HG03575 (cell line): ENCODE measurements around the gene NPTX1.

Experiments used
- ATAC-seq: cut with Tn5 transposase; IDR thresholded peaks from one replicate; pipeline ENCODE4 v1.9.1; 2021; ENCODE audit not compliant: unreplicated experiment, insufficient number of reproducible peaks, low FRiP score; ENCODE audit errors: extremely low read depth

The NPTX1 gene

DNA sequence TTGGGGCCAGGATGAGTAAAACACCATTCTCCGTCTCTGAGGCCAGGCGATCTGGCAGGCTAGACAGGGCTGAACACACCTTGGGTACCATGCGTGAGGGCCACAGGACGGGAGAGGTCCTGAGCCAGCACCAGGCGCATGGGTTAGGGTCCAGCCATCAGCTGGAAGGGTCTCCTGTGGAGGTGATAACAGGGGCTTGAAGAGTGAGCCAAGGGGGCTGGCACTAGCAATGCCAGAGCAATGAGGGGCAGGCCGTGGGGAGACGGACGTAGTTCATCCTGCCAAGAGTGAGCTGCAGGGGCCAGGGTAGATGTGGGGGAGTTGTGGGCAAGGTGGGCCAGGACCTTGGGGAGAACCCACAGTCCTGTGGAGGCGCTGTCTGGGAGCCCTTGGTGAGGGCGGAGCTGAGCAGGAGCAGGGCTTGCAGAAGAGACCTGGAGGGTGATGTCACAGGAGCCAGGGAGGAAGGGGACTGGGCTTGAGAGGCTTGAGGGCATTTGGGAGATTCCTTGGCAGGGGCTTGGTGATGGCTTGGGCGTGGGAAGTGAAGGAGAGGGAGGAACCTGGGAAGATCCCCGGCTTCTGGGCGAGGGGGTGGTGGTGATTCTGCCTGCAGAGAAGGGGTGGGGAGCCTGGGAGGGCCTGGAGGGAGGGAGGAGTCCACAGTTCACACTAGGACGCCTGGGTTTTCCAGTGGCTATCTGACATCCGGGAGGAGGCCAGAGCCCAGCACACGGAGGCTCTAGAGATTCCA lies 6.3 kb upstream of the NPTX1 start:
- ATAC-seq = no peak

DNA sequence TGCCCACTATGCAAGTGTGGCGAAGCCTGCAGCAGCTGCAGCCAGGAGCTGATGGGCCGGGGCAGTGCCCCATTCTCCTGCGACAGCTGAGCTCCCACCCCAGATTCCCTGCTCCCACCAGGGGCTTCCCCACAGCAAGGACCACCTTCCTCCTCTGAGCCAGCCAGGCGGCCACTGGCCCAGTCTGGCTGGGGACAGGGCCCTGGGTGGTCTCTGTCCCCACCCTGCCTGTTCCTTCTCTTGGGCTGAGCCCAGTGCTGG lies 5.6 kb upstream of the NPTX1 start:
- ATAC-seq = no peak

DNA sequence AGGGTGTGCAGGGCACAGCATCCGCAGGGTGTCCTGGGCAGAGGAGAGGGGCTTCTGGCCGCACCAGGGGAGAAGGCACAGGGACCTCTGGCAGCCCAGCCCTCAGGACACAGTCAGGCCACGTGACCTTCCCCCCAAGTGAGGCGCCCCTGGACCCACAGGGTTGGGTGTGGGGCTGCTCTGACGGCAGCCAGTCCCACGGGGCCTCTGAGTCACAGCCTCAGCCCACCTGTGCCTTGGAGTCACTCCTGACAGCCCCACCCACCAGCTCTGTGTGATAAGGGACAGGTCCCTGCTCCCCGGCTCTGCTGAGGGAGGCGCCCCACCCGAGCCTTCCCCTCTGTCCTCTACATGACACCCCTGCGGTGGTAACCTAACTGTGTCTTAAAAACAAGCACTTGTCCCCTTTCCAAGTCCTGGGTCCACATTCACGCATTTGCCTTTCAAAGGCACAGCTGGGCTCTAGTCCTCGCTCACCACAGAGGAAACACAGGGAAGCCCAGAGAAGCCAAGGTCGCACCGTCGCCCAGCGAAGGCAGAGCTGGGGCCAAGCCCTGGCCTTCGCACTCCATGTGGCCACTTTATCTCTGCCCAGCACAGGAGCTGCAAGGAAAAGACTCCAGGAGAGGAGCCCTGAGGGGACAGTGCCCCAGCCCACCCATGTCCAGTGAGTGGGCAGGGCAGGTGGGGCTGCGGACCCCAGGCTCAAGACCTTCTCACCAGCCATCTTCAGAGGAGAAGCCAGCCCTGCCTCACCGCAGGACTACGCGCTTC lies 5.1 kb upstream of the NPTX1 start:
- no peak for ATAC-seq

DNA sequence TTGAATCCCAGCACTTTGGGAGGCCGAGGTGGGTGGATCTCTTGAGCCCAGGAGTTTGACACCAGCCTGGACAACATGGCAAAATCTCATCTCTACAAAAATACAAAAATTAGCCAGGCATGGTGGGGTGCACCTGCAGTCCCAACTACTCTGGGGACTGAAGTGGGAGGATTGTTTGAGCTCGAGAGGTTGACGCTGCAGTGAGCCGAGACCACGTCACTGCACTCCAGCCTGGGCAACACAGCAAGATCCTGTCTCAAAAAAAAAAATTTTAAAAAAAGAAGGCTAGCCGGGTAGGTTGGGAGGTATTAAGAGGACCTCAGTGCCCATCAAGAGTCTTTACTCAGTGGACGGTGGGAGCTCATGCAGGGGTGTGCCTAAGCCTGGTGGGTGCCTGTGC lies 3.8 kb upstream of the NPTX1 start:
- no peak for ATAC-seq

DNA sequence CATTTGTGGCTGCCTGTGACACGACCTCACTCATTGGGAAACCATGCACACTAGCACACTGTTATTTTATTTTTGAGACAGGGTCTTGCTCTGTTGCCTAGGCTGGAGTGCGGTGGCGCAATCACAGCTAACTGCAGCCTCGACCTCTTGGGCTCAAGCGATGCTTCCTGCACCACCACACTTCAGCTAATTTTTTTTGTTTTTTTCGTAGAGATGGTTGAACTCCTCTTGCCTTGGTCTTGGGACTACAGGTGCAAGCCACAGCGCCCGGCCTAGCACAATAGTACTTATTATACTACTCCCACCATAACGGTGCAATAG lies 2.8 kb upstream of the NPTX1 start:
- no peak for ATAC-seq

DNA sequence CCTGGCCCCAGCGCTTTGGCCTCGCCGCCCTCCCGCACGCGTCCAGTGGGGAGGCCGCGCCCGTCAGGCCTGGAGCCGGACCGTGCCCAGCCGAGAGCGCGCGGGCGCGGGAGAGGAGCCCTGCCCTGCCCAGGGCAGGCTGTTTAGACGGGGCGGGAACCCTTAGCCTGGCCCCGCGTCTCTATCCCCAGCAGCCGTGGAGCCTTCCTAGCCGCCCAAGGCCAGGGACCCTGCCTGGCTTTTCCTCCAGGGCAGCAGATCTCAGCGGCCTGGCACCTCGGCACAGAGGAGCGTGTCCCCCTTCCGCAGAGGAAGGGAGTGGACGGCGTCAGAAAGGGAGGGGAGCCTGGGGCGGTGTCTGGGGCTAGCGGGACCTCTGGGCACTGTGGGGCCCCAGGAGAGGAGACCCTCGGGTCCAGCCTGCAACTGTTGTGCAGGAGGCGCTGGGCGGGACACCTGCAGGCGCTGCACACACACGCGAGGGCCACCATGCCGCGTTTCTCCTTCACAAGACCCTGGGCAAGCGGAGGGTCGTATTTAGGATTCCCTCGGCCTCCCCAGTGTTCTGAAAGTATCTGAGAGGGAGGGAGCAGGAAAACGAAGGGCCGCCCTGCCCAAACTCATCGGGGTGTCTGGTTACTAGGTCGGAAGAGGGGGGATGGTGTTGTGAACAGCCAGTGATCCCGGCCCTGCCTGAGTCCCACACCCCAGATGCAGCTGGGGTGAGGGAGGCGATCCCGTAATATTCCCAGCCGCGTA lies 2.3 kb upstream of the NPTX1 start:
- ATAC-seq = no peak

DNA sequence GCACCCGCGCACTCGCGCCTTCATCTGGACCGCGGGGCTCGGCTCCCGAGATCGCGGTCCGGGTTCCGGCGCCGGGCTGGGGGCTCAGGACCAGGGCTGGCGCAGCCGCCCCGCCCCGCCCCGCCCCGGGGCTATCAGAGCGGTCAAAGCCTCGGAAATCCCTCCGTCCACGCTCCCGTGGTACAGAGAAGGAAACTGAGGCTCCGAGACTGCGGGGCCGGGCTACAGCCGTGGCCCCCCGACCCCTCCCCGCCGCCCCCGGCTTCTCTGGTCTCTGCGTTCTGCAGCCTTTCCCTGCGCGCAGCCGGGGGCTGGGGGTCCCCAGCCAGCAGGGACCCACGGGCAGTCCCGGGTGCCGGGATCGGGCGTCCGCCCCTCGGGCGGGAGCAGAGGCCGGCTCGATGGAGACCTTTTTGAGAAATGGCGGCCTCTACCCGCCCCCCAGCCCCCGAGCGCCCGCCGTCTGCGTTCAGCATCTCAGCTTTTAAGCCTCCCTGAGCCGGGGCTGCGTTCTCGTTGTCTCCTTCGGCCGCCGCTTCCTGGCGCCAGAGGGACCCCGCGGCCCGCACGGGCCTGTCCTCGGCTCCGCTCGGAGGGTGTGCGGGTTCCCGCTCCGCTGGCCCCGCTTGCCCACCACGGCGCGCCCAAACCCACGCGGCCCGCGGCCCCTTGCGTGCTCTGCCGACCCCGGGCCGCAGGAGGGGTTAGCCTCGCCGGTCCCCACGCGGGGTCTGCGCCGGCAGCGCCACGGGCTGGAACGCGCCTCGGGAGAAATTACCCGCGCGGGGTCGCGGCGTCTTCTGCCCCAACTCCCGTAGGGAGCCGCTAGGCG lies 1.5 kb upstream of the NPTX1 start:
- ATAC-seq = no peak

DNA sequence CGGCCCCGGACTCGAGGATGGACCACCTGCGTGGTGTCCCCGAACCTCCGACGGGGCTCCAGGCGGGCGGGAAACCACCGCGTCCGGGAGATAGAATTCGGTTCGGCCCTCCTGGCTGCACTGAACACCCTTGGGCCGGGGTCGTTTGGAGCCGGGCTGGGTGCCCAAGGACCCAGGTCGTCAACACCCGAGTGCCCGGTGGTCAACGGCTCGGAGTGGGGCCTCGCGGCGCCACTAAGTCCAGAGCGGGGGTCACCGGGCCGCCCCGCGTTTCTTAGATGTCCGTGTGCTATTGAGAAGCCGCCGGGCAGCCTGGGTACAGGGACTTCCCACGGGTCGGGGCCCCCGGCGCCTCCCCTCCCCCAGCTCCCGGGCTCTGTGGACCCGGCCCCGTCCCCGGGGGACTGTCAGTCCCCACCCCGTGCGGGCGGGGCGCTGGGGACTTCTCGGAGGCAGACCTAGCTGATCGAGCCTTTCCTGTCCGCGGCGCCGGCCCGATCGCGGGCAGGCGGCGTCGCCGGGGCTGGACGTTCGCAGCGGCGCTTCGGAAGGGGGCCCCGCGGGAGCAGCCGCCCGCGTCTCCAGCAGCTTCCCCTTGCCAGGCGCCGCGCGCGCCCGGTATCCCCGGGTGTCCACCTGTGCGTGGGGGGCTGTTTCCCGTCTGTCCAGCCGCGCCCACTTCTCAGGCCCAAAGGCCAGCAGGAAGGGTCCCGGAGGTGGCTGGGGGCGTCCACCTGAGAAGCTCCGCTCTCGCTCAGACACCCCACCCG lies 655 bp upstream of the NPTX1 start:
- no peak for ATAC-seq

DNA sequence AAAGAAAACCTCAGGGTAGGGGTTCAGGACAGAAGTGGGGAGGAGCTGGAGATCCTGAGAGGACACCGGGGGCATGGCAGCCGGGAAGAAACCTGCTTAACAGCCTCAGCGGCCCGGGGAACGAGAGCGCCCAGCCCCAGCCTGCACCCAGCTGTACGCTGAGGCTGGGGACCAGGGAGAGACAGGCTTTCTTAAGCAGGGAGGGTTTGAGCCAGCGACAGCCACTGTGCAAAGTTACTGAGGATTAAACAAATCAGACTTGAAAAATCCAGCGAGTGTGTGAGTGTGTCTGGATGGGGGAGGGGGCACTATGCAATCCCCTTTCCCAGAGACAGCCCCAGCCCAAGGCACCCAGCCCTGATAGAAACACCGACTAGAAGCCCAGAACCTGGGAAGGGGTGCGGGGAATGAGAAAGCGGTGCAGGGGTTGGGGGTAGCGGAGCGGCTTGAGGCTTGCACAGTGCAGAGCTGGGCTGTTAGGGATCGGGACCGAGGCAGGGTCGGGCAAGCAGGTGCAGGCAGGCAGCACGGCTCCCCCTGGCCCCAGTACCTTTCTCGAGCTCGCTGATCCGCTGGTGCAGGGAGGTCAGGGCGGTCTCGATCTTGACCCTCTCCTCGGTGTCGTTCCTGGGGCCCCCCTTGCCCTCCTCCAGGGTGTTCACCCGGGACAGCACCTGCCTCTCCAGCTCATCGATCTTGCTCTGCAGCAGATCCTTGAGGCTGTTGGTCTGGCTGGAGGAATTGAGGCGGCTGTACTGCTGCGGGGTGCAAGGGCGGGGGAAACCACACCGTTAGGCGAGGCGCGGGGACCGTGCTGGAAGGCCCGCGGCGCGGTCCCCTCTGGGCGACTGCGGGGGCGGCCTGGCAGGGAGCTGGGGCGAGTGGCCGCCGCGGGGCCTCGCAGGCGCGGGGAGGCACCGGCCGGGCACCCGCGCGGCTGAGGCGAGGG lies 1.2 kb downstream of the NPTX1 start:
- ATAC-seq = no peak

DNA sequence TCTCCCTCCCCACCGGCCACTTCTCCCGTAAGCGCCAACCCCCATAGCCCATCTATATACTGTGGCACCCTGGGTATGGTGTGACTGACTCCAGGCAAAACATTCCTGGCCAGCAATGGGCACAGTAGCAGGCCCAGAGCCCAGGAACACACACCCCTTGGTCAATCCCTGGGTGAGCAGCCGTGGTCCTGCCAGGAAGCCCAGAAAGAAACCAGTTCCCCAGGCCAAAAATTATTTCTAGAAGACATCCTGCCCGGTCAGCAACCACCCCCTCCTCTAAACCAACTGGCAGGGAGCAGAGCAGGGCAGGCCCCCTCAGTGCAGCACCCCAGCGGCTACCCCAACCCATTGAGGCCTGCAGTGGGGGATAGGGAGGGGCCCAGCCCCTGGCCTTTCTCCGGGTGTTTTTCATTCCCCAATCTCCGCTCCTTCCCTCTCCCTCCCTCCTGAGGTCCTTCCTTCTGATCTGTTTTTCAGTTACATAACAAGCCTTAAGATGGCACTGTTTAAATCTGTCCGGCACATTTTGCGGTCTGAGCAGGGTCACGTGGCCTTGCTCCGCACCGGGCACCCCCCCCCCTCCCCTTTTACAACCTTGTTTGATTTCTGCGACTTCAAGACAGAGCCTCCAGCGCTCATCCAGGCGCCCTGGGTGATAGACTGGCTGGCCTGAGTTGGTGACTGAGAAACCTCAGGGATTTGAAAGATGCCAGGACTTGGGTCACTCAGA lies 2.0 kb downstream of the NPTX1 start:
- no peak for ATAC-seq

DNA sequence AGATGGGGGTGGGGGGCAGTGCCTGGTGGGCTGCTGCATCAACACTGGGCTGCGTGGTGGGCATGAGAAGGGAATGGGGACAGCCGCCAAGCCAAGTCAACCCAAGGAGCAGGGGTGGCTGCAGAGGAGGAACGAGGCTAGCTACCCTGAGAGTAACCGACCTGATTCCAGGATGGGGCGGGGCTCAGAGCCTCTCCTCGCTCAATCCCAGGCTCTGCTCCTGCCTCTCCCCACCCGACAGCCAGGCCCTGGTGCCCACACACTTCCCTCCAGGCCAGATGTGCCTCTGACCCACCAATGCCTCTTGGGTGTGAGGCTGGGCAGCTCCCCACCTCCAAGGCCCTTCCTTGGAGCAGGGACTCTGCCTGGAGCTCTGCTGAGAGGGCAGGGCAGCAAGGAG lies 2.7 kb downstream of the NPTX1 start:
- ATAC-seq = no peak

DNA sequence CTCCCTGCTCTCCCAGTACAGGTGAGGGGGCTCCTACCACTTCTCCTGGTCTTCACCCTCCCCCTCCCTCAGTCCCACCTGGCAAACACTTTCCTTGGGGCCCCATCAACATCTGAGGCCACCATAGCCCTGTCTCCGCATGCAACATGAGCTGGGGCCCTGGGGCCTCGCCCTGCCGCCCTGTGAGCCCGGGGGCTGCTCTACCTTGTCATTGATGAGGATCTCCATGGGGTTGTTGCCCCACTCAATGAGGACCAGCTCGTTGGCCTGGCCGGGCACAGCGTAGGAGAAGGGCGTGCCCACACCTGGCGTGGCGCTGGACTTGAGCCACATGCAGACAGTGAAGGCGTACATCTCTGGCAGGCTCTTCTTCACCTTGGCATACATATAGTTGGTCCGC lies 3.4 kb downstream of the NPTX1 start:
- no peak for ATAC-seq

DNA sequence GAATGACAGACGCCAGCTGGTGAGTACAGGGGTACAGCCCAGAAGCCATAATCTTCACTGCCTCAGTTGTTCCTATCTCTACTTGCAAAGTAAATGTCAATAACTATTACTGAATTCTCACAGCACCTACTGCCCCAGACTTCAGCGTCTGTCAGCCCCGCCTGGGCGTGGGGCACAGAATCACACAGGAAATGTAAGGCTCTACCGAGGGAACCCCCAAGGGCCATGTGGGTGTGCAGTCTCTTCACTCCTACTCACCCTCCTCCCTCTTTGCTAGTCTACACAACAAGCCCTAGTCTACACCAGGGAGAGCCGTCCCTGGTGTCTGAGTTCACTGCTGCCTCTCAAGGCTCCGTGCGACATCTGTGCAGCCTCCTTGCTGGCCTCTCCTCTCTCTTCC lies 4.5 kb downstream of the NPTX1 start:
- no peak for ATAC-seq

DNA sequence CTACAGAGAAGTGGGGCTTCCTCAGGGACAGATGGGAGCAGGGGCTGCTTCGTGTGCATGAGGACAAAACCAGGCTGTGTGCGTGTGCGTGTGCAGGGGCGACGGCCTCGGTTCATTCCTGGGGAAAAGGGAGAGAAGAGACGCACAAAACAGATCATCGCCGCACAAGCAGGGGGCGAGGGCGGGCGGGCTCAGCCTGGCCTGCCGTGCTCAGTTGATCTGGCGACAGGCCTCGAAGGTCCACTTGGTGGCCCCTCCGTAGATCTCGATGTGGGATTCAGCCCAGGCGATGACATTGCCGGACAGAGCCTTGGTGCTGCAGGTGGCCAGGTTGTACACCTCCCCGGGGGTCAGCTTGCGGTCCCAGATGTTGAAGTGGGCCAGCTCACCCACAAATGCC lies 5.8 kb downstream of the NPTX1 start:
- ATAC-seq = no peak

DNA sequence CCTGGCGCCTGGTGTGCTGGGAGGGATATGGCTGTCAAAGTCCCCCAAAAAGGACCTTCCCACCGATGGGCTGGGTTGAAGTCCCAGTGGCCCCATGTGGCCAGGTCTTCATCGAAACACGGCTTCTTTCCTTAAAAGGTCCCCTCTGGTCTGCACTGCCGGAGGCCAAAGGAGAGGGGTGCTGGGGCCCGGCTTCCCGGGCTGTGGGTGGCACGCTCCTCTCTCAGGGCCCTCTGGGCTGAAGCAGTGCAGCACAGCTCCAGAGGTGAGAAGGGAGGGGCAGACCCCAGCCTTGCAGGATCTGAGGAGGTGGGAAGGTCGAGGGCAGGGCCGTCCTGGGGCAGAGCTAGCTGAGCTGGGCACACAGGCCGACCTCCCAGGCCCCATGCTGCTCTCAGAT lies 6.7 kb downstream of the NPTX1 start:
- ATAC-seq = no peak

DNA sequence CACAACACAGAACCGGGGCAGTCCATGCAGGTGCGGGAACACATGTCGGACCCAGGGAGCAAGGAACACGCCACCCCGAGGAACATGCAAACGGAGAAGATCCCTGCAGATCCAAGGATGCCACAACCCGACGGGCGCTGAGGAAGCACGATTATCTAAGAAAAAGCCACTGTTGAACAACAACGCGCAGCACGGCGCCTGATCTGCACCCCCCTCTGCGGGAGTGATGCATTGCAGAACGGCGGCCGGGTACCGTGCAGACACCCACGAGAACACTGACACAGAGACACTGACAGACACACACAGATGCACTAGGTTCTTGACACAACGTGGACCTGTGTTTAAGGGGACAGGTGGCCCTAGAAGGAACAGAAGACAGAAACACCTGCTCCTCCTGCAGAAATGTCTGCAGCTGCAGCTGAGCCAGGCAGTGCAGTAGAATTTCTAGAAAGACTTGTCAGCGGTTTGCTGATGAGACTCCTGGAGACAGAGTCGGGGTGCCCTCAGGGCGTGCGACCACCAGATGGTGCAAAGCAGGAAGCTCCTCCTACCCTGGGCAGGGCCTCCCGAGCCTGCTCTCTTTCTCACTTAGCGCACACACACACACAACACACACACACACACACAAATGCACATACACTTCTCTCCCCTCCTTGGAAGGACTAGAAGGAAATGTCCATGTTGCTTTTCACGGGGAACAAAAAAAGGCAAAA lies 7.5 kb downstream of the NPTX1 start:
- no peak for ATAC-seq

DNA sequence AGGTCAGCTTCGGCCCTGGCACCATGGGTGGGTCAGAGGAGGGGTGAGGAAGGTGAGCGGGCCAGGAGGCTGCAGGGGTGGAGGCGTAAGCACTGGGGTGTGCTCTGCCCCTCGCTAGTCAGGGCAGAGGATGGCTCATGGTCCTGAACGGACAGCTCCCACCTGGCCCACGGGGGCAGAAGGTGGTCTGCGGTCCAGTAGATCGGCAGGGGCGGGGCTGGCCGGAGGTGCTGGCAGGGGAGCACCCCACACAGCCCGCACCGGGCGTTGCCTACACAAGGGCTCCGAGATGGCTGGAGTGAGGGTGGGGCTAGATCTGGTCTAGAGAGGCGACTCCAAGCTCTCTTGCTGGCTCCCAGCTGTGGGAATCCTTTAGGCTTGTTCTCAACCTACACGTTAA lies 8.2 kb downstream of the NPTX1 start:
- no peak for ATAC-seq
